Astrocyte (in vitro differentiated cells and primary cell): ENCODE results near the gene DEPDC1B. TPM values are rescaled to one million over a fixed set of nuclear protein-coding genes. Genes with fewer than 3 reads are reported as not detected.

ENCODE experiments used
- DNase-seq: peaks from one replicate; pipeline ENCODE4 v3.0.0-alpha.2; 2010; ENCODE audit warnings: low read depth
- FAIRE-seq: peaks from 2 replicates; lab custom pipeline; 2011; peaks lifted over from hg19 to GRCh38; lab: Jason Lieb, UNC
- H2AFZ ChIP-seq: 2 replicates; pipeline ENCODE4 v1.6.0; 2012; ENCODE audit warnings: low read depth, low read length, inconsistent platforms
- H3K27ac ChIP-seq: 2 replicates; pipeline ENCODE4 v1.5.1; 2011; ENCODE audit warnings: low read depth, low read length, inconsistent platforms
- H3K27me3 ChIP-seq: 2 replicates; pipeline ENCODE4 v1.6.0; 2011; ENCODE audit warnings: low read length, inconsistent platforms; ENCODE audit not compliant: insufficient read depth
- H3K36me3 ChIP-seq: 2 replicates; pipeline ENCODE4 v1.5.1; 2011; ENCODE audit warnings: low read length, inconsistent platforms; ENCODE audit not compliant: insufficient read depth
- H3K4me1 ChIP-seq: 2 replicates; pipeline ENCODE4 v1.5.1; 2011; ENCODE audit warnings: low read length, inconsistent platforms; ENCODE audit not compliant: insufficient read depth
- H3K4me2 ChIP-seq: 2 replicates; pipeline ENCODE4 v1.6.0; 2012; ENCODE audit warnings: low read length, inconsistent platforms
- H3K4me3 ChIP-seq: 2 replicates; pipeline ENCODE4 v1.5.1; 2011; ENCODE audit warnings: low read depth, mild to moderate bottlenecking, low read length, inconsistent platforms; ENCODE audit not compliant: insufficient read depth
- H3K79me2 ChIP-seq: 2 replicates; pipeline ENCODE4 v1.6.0; 2012; ENCODE audit warnings: mild to moderate bottlenecking, low read length, inconsistent platforms; ENCODE audit not compliant: insufficient read depth
- H3K9ac ChIP-seq: 2 replicates; pipeline ENCODE4 v1.6.0; 2012; ENCODE audit warnings: mild to moderate bottlenecking, low read length, inconsistent platforms
- H3K9me3 ChIP-seq: 2 replicates; pipeline ENCODE4 v1.5.1; 2012; ENCODE audit warnings: low read depth, mild to moderate bottlenecking, low read length, inconsistent platforms; ENCODE audit not compliant: insufficient read depth
- H4K20me1 ChIP-seq: 2 replicates; pipeline ENCODE4 v1.6.0; 2012; ENCODE audit warnings: low read length, inconsistent platforms; ENCODE audit not compliant: insufficient read depth
- H3K27ac Mint-ChIP-seq: one replicate; pipeline ENCODE4 v1.8.0; 2021; ENCODE audit warnings: mild to moderate bottlenecking, mixed read lengths; ENCODE audit not compliant: unreplicated experiment
- H3K27me3 Mint-ChIP-seq: one replicate; pipeline ENCODE4 v1.8.0; 2021; ENCODE audit warnings: low read depth, mixed read lengths; ENCODE audit not compliant: unreplicated experiment
- H3K36me3 Mint-ChIP-seq: one replicate; pipeline ENCODE4 v1.8.0; 2021; ENCODE audit warnings: low read depth, mixed read lengths; ENCODE audit not compliant: unreplicated experiment
- H3K4me1 Mint-ChIP-seq: one replicate; pipeline ENCODE4 v1.8.0; 2021; ENCODE audit warnings: low read depth, mixed read lengths; ENCODE audit not compliant: unreplicated experiment
- H3K4me3 Mint-ChIP-seq: one replicate; pipeline ENCODE4 v1.8.0; 2021; ENCODE audit warnings: mild to moderate bottlenecking, moderate library complexity, mixed read lengths; ENCODE audit not compliant: unreplicated experiment
- H3K9me3 Mint-ChIP-seq: one replicate; pipeline ENCODE4 v1.8.0; 2021; ENCODE audit warnings: mild to moderate bottlenecking, mixed read lengths; ENCODE audit not compliant: unreplicated experiment
- CTCF ChIP-seq: IDR thresholded peaks from 2 replicates; pipeline ENCODE4 v1.5.1; 2011; ENCODE audit warnings: low read depth, mild to moderate bottlenecking, inconsistent platforms, low read length, moderate library complexity; ENCODE audit not compliant: insufficient read depth
- EZH2 ChIP-seq: IDR thresholded peaks from 2 replicates; pipeline ENCODE4 v1.6.1; 2012; ENCODE audit warnings: mild to moderate bottlenecking, low read length, inconsistent platforms; ENCODE audit not compliant: insufficient read depth
- total RNA-seq: library from RNA; stranded (reverse); gene quantifications from 2 replicates; pipeline ENCODE4 v1.2.1, GENCODE V29; 2021

Gene DEPDC1B
- total RNA-seq, 1 donor from 2014 or later, result 2.2 TPM

GRCh38 chr5:60743511-60744314, 43.7 kb upstream of the DEPDC1B start:
- Histone ChIP-seq H2AFZ (no peak overlapping the region), H3K27me3 (no peaks in the 10 kb centered on the region), H3K9me3 (no peaks in the 10 kb centered on the region), H3K36me3 (no peaks in the 10 kb centered on the region), H3K9ac (no peak overlapping the region), H3K27ac (no peak overlapping the region), H3K79me2 (no peaks in the 10 kb centered on the region), H3K4me2 (no peak overlapping the region), H3K4me3 (no peak overlapping the region), H3K4me1 (no peaks in the 10 kb centered on the region), H4K20me1 (no peaks in the 10 kb centered on the region)
- FAIRE-seq (no peak), DNase-seq (no peak)
- Mint-ChIP-seq H3K36me3 (peaks cover 3% of the 10 kb centered on the region), H3K4me3 (no peak overlapping the region), H3K27ac (no peak overlapping the region), H3K4me1 (no peaks in the 10 kb centered on the region), H3K9me3 (peaks cover 10% of the 10 kb centered on the region), H3K27me3 (no peaks in the 10 kb centered on the region)
- TF ChIP-seq EZH2, result no peak
- no peak for TF ChIP-seq CTCF

- no peak overlapping the region for H3K27ac ChIP-seq
- H3K9me3 ChIP-seq, result no peaks in the 10 kb centered on the region
- H3K27ac Mint-ChIP-seq, result no peak overlapping the region
- H3K4me3 ChIP-seq, result no peak overlapping the region
- H3K27me3 Mint-ChIP-seq, result no peaks in the 10 kb centered on the region
- H3K9ac ChIP-seq, result no peak overlapping the region
- no peaks in the 10 kb centered on the region for H3K36me3 ChIP-seq
- no peak for TF ChIP-seq EZH2
- no peak for TF ChIP-seq CTCF
- H2AFZ ChIP-seq, result no peak overlapping the region
- H3K36me3 Mint-ChIP-seq, result peaks cover 3% of the 10 kb centered on the region
- FAIRE-seq (no peak), DNase-seq (no peak)
- no peaks in the 10 kb centered on the region for H3K4me1 Mint-ChIP-seq
- no peaks in the 10 kb centered on the region for H3K27me3 ChIP-seq
- peaks cover 10% of the 10 kb centered on the region for H3K9me3 Mint-ChIP-seq
- no peak overlapping the region for H3K4me2 ChIP-seq
- H3K4me3 Mint-ChIP-seq, result no peak overlapping the region
- H4K20me1 ChIP-seq, result no peaks in the 10 kb centered on the region
- no peaks in the 10 kb centered on the region for H3K79me2 ChIP-seq
- no peaks in the 10 kb centered on the region for H3K4me1 ChIP-seq
Measured at GRCh38 chr5:60740322-60740721, 40.4 kb upstream of the DEPDC1B start.

- H3K4me3 ChIP-seq, result no peak overlapping the region
- DNase-seq (no peak), FAIRE-seq (no peak)
- no peaks in the 10 kb centered on the region for H3K4me1 ChIP-seq
- H3K9me3 ChIP-seq, result no peaks in the 10 kb centered on the region
- H3K79me2 ChIP-seq, result no peaks in the 10 kb centered on the region
- H3K9me3 Mint-ChIP-seq, result peaks cover 7% of the 10 kb centered on the region
- no peak overlapping the region for H3K4me3 Mint-ChIP-seq
- no peak overlapping the region for H3K27ac Mint-ChIP-seq
- no peaks in the 10 kb centered on the region for H4K20me1 ChIP-seq
- no peak overlapping the region for H2AFZ ChIP-seq
- no peaks in the 10 kb centered on the region for H3K4me1 Mint-ChIP-seq
- H3K4me2 ChIP-seq, result no peak overlapping the region
- H3K36me3 Mint-ChIP-seq, result no peaks in the 10 kb centered on the region
- no peaks in the 10 kb centered on the region for H3K36me3 ChIP-seq
- no peak overlapping the region for H3K9ac ChIP-seq
- H3K27me3 Mint-ChIP-seq, result no peaks in the 10 kb centered on the region
- H3K27ac ChIP-seq, result no peak overlapping the region
- TF ChIP-seq CTCF, result no peak
- TF ChIP-seq EZH2, result no peak
- H3K27me3 ChIP-seq, result no peaks in the 10 kb centered on the region
Measured at GRCh38 chr5:60738933-60739332, 39.0 kb upstream of the DEPDC1B start.
